ENCODE data around the gene OR7G2.
"Not testable (repeated sequence)": the region's sequence is repeated elsewhere in the genome, so short reads cannot be mapped to it uniquely, and the experiment has no call there.

Gene OR7G2

GRCh38 chr19:9060564-9061340 lies 46.5 kb downstream of the OR7G2 start:
- no peak overlapping the region for H3K4me3 ChIP-seq (replicated peaks in 1 of 2; ENCODE audit: low read depth in 2 of 2, low read length in 2 of 2)
- no peak for DNase-seq (ENCODE audit: low read depth in 2 of 2)
- no peak for TF ChIP-seq CTCF (IDR thresholded peaks at IDR 0.05; ENCODE audit: low read depth, low read length)

GRCh38 chr19:9058905-9059667 lies 48.2 kb downstream of the OR7G2 start:
- H3K4me3 ChIP-seq (replicated peaks in 1 of 2; ENCODE audit: low read depth in 2 of 2, low read length in 2 of 2): no peak overlapping the region
- no peak for TF ChIP-seq CTCF (IDR thresholded peaks at IDR 0.05; ENCODE audit: low read depth, low read length)
- peak in 1 of 2 donors; percentile 5 for DNase-seq (ENCODE audit: low read depth in 2 of 2)

GRCh38 chr19:9057505-9058258 lies 49.6 kb downstream of the OR7G2 start:
- no peak for TF ChIP-seq CTCF (IDR thresholded peaks at IDR 0.05; ENCODE audit: low read depth, low read length)
- no peak for DNase-seq (ENCODE audit: low read depth in 2 of 2)
- H3K4me3 ChIP-seq (replicated peaks in 1 of 2; ENCODE audit: low read depth in 2 of 2, low read length in 2 of 2): no peak overlapping the region

GRCh38 chr19:9056131-9056530 lies 51.1 kb downstream of the OR7G2 start:
- not testable (repeated sequence) for DNase-seq (ENCODE audit: low read depth in 2 of 2); H3K4me3 ChIP-seq (replicated peaks in 1 of 2; ENCODE audit: low read depth in 2 of 2, low read length in 2 of 2)

- DNase-seq (ENCODE audit: low read depth in 2 of 2): no peak
- H3K4me3 ChIP-seq (replicated peaks in 1 of 2; ENCODE audit: low read depth in 2 of 2, low read length in 2 of 2): no peak overlapping the region
- TF ChIP-seq CTCF (IDR thresholded peaks at IDR 0.05; ENCODE audit: low read depth, low read length): no peak
Observed at GRCh38 chr19:9054765-9055164, 52.5 kb downstream of the OR7G2 start.

GRCh38 chr19:9054207-9054606 lies 53.1 kb downstream of the OR7G2 start:
- no peak for TF ChIP-seq CTCF (IDR thresholded peaks at IDR 0.05; ENCODE audit: low read depth, low read length)
- H3K4me3 ChIP-seq (replicated peaks in 1 of 2; ENCODE audit: low read depth in 2 of 2, low read length in 2 of 2): no peak overlapping the region
- DNase-seq (ENCODE audit: low read depth in 2 of 2): no peak

- DNase-seq (ENCODE audit: low read depth in 2 of 2): not testable (repeated sequence)
Observed at GRCh38 chr19:9053674-9054073, 53.6 kb downstream of the OR7G2 start.

More at GRCh38 chr19:9053674-9054073, 53.6 kb downstream of the OR7G2 start:
- H3K4me3 ChIP-seq (replicated peaks in 1 of 2; ENCODE audit: low read depth in 2 of 2, low read length in 2 of 2): not testable (repeated sequence)
